ENCODE data around the gene FOXD1. TPM values are rescaled to one million over a fixed set of nuclear protein-coding genes. Genes with fewer than 3 reads are reported as not detected.

Gene FOXD1
- total and polyA plus RNA-seq, 9 of the 15 experiments (the other 6 are each of a cell fraction or from before 2014, with no cell fraction given), result 0.03 to 0.40 (median 0.10) TPM; not detected in 4

DNA sequence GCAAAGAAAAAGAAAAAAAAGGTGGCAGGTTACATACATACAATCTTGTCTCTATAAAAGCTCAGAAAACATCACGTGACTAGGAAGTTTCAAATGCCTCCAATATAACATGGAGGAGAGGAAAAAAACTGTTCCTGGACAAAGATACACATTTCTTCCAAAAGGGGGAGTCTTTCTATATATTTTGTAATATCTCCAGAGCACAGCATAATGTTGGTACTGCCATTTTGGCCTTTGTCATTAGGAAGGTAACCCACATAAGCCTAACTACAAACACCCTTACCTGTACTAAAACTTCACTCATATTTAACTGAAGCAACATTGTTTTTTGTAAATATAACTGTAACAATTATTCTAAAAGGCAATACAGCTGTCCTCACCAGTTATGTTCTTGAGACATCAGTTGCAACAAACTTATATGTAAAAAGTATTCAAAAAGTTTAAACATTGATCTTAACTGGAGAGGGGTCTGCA is 48.4 kb upstream of the FOXD1 start (continued):
- TF ChIP-seq RBM39 (optimal IDR thresholded peaks at IDR 0.05; ENCODE audit: low read depth, low read length) (no peak), NR2C1 (IDR thresholded peaks at IDR 0.05) (peak; percentile 46; the same call in 1 of the 2 replicates), NR2C1 (tag; IDR thresholded peaks at IDR 0.05) (no peak), NR2F6 (CRISPR knock-in tag; IDR thresholded peaks at IDR 0.05) (no peak), CHCHD3 (CRISPR knock-in tag; IDR thresholded peaks at IDR 0.05) (no peak), BRD4 (IDR thresholded peaks at IDR 0.05) (no peak), RFX5 (IDR thresholded peaks at IDR 0.05; ENCODE audit: low read depth, low read length) (no peak), TRIM28 (IDR thresholded peaks at IDR 0.05) (no peak), GABPA (tag; conservative IDR thresholded peaks at IDR 0.05; ENCODE audit: low read depth) (no peak), KAT2B (IDR thresholded peaks at IDR 0.05; ENCODE audit: low read depth, low read length) (no peak), ZNF282 (CRISPR knock-in tag; IDR thresholded peaks at IDR 0.05) (no peak), MECOM (CRISPR knock-in tag; IDR thresholded peaks at IDR 0.05) (no peak), IFI16 (CRISPR knock-in tag; IDR thresholded peaks at IDR 0.05) (no peak), BRCA1 (IDR thresholded peaks at IDR 0.05) (no peak), BRCA1 (CRISPR knock-in tag; IDR thresholded peaks at IDR 0.05) (no peak), ZNF695 (CRISPR knock-in tag; IDR thresholded peaks at IDR 0.05) (no peak), NELFE (IDR thresholded peaks at IDR 0.05; ENCODE audit: insufficient read depth, insufficient read length) (no peak), NRF1 (conservative IDR thresholded peaks at IDR 0.05 in 1 of 2, IDR thresholded peaks at IDR 0.05 in 1 of 2) (no peak), ARID1B (IDR thresholded peaks at IDR 0.05) (peak; percentile 34; the same call in 1 of the 2 replicates), DMBX1 (CRISPR knock-in tag; IDR thresholded peaks at IDR 0.05; ENCODE audit: borderline replicate concordance) (0 out of 2 replicates have a peak, but pooled peaks have one; percentile 50), JUND (IDR thresholded peaks at IDR 0.05; ENCODE audit: borderline replicate concordance, low read depth, low read length) (0 out of 2 replicates have a peak, but pooled peaks have one; percentile 23), JUND (tag; IDR thresholded peaks at IDR 0.05; ENCODE audit: borderline replicate concordance, low read depth, low read length) (no peak; the same call in 2 of the 3 replicates), ELF2 (CRISPR knock-in tag; IDR thresholded peaks at IDR 0.05) (peak; percentile 59; the same call in 1 of the 2 replicates), ELF4 (CRISPR knock-in tag; IDR thresholded peaks at IDR 0.05) (no peak), ZNF561 (CRISPR knock-in tag; conservative IDR thresholded peaks at IDR 0.05) (no peak)
- TF ChIP-seq, protein P1, sequence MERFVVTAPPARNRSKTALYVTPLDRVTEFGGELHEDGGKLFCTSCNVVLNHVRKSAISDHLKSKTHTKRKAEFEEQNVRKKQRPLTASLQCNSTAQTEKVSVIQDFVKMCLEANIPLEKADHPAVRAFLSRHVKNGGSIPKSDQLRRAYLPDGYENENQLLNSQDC (CRISPR knock-in tag; IDR thresholded peaks at IDR 0.05), result no peak
- TF ChIP-seq, protein P2, sequence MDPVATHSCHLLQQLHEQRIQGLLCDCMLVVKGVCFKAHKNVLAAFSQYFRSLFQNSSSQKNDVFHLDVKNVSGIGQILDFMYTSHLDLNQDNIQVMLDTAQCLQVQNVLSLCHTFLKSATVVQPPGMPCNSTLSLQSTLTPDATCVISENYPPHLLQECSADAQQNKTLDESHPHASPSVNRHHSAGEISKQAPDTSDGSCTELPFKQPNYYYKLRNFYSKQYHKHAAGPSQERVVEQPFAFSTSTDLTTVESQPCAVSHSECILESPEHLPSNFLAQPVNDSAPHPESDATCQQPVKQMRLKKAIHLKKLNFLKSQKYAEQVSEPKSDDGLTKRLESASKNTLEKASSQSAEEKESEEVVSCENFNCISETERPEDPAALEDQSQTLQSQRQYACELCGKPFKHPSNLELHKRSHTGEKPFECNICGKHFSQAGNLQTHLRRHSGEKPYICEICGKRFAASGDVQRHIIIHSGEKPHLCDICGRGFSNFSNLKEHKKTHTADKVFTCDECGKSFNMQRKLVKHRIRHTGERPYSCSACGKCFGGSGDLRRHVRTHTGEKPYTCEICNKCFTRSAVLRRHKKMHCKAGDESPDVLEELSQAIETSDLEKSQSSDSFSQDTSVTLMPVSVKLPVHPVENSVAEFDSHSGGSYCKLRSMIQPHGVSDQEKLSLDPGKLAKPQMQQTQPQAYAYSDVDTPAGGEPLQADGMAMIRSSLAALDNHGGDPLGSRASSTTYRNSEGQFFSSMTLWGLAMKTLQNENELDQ (CRISPR knock-in tag; IDR thresholded peaks at IDR 0.05; ENCODE audit: borderline replicate concordance), result no peak
- TF ChIP-seq, protein P3, sequence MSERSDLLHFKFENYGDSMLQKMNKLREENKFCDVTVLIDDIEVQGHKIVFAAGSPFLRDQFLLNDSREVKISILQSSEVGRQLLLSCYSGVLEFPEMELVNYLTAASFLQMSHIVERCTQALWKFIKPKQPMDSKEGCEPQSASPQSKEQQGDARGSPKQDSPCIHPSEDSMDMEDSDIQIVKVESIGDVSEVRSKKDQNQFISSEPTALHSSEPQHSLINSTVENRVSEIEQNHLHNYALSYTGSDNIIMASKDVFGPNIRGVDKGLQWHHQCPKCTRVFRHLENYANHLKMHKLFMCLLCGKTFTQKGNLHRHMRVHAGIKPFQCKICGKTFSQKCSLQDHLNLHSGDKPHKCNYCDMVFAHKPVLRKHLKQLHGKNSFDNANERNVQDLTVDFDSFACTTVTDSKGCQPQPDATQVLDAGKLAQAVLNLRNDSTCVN (CRISPR knock-in tag; IDR thresholded peaks at IDR 0.05), result no peak
- TF ChIP-seq, protein P4, sequence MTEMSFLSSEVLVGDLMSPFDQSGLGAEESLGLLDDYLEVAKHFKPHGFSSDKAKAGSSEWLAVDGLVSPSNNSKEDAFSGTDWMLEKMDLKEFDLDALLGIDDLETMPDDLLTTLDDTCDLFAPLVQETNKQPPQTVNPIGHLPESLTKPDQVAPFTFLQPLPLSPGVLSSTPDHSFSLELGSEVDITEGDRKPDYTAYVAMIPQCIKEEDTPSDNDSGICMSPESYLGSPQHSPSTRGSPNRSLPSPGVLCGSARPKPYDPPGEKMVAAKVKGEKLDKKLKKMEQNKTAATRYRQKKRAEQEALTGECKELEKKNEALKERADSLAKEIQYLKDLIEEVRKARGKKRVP (CRISPR knock-in tag; IDR thresholded peaks at IDR 0.05), result no peak

Data from K562 (cell line).